ENCODE measurements around the gene CAMK2A.

Gene CAMK2A

GRCh38 chr5:150188146-150188842 is 101.3 kb downstream of the CAMK2A start:
- no peak for DNase-seq (ENCODE audit: low read depth, low spot score)

- DNase-seq (ENCODE audit: low read depth, low spot score): no peak
Measured at GRCh38 chr5:150186897-150187296, 102.7 kb downstream of the CAMK2A start.

DNA sequence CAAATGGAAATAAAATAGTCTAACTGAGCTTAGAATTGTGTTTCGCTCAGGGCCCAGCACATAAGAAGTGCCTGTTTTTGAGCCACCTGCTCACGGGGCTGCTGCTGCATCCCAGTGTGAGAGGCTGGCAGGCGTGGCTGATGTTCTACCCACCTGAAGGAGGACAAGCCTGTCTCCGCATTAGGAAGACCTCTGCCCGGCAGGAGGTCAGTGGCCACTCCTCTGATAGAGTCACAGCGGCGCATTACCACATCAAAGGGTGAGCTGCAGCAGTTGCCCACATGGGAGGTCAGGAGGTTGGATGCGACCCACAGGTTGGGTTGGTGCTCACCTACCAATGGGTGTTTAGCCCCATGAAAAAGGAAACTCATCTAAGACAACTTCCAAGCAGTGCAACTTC is 103.4 kb downstream of the CAMK2A start:
- no peak for DNase-seq (ENCODE audit: low read depth, low spot score)

- DNase-seq (ENCODE audit: low read depth, low spot score): no peak
Measured at GRCh38 chr5:150184990-150185912, 104.3 kb downstream of the CAMK2A start.

- no peak for DNase-seq (ENCODE audit: low read depth, low spot score)
Measured at GRCh38 chr5:150184006-150184405, 105.6 kb downstream of the CAMK2A start.

GRCh38 chr5:150183436-150183835 is 106.1 kb downstream of the CAMK2A start:
- no peak for DNase-seq (ENCODE audit: low read depth, low spot score)

GRCh38 chr5:150182774-150183173 is 106.8 kb downstream of the CAMK2A start:
- no peak for DNase-seq (ENCODE audit: low read depth, low spot score)

DNA sequence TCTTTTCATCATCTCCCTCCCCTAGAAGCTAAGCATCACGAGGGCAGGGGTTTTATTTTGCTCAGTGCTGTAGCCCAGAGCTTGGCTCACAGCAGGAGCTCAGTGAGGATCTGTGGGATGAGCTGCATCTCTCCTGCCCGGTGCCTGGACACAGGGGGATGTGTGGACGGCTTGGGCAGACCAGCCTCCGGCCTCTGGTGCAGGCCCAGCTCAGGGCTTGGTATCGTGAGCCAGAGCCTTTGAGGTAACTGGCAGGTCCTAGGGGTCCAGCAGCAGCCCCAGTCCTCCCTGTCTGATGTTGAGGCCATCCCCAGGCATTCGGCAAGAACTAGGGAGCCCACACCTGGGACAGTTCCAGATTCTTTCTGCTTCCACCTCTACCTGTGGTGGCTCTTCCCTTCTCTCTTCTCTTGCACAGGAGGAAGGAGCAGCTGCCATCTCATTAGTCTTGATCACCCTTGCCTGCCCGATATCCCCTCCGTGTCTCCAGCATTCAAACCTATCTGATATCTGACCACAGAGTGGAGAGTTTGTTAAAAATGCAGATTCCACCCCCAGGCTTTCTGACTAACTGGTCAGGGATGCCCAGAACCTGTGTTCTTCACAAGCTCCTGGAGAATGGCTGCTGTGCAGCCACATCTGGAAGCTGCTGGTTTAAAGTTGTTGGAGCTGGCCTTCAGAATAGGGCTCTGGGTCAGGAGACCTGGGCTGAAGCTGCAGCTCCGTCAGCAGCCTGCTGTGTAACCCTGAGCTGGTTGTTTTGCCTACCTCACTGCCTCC is 107.6 kb downstream of the CAMK2A start:
- no peak for DNase-seq (ENCODE audit: low read depth, low spot score)

GRCh38 chr5:150181027-150181426 is 108.5 kb downstream of the CAMK2A start:
- no peak for DNase-seq (ENCODE audit: low read depth, low spot score)

- no peak for DNase-seq (ENCODE audit: low read depth, low spot score)
Measured at GRCh38 chr5:150180241-150181026, 109.1 kb downstream of the CAMK2A start.

- no peak for DNase-seq (ENCODE audit: low read depth, low spot score)
Measured at GRCh38 chr5:150179019-150179620, 110.5 kb downstream of the CAMK2A start.

DNA sequence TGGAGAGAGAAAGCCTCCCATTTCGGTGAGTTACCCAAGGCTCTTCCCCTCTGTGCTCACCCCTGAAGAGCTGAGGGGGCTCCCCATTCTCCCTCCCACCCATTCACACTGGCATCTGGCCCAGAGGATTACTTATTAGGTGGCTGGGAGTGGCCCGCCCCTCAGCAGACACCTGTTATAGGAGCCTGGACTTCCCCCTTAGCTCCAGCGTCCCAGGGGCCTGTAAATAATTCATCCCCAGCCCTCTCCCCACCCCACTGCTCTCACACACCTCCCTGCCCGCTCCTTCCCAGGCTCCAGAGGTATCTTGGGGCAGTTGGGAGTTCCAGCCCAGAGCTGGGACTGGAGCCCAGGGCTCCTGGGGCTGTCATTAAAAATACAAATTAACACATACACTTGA is 111.3 kb downstream of the CAMK2A start:
- DNase-seq (ENCODE audit: low read depth, low spot score): no peak

GRCh38 chr5:150177721-150178120 is 111.9 kb downstream of the CAMK2A start:
- DNase-seq (ENCODE audit: low read depth, low spot score): no peak

- no peak for DNase-seq (ENCODE audit: low read depth, low spot score)
Measured at GRCh38 chr5:150176745-150177477, 112.7 kb downstream of the CAMK2A start.

DNA sequence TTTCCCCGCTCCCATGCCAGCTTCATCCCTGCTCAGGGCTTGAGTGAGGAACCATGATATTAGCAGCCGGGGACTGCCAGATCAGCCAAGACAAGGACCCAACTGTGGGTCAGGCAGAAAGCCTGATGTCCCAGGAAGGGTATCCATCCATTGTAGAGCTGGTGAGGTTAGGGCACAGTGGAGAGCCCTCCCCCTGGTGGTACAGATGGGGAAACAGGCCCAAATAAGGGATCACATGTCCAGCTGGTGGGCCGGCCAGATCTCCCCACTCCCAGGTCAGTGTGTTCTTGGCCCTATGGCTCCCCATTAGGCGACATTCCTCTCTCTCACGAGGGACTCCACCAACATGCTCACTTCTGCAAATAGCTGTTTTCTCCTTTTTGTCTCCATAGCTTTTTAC is 114.0 kb downstream of the CAMK2A start:
- DNase-seq (ENCODE audit: low read depth, low spot score): no peak

- DNase-seq (ENCODE audit: low read depth, low spot score): no peak
Measured at GRCh38 chr5:150175076-150175475, 114.5 kb downstream of the CAMK2A start.

DNA sequence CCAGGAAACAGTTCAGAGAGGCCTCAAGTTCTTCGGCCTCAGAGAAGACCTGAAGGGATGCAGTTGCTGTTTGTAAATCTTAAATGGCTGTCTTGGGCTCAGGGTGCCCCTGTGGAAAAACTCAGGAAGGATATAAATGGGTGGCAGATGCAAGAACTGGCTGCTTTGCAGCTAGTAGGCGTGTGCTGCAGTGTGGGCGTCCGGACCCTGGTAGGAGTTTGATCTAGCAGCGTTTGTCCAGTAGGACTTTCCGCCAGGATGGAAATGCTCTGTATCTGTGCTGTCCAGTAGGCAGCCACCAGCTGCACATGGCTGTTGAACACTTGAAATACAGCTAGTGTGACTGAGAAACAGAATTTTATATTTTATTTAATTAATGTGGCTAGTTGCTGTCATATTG is 115.3 kb downstream of the CAMK2A start:
- no peak for DNase-seq (ENCODE audit: low read depth, low spot score)

GRCh38 chr5:150173161-150173560 is 116.4 kb downstream of the CAMK2A start:
- no peak for DNase-seq (ENCODE audit: low read depth, low spot score)

- DNase-seq (ENCODE audit: low read depth, low spot score): no peak
Measured at GRCh38 chr5:150172556-150172955, 117.0 kb downstream of the CAMK2A start.

- no peak for DNase-seq (ENCODE audit: low read depth, low spot score)
Measured at GRCh38 chr5:150172145-150172544, 117.4 kb downstream of the CAMK2A start.

Data from brain pericyte (primary cell).